IMR-90 (cell line): ENCODE results near the gene ME2.

Experiments
- BHLHE40 ChIP-seq: fragments of 150-350 bp; IDR thresholded peaks from 2 replicates; pipeline ENCODE4 v1.6.1; 2016; ENCODE audit warnings: mild to moderate bottlenecking, low read depth, low read length
- CHD1 ChIP-seq: IDR thresholded peaks from 2 replicates; pipeline ENCODE4 v1.6.1; 2012; ENCODE audit warnings: low read depth, low read length, improper control_type of control experiment
- MAZ ChIP-seq: IDR thresholded peaks from 2 replicates; pipeline ENCODE4 v1.6.1; 2012; ENCODE audit warnings: low read depth, mild to moderate bottlenecking, low read length, improper control_type of control experiment, moderate library complexity, borderline replicate concordance
- POLR2A ChIP-seq: IDR thresholded peaks from 2 replicates; pipeline ENCODE4 v1.6.1; 2012; ENCODE audit warnings: mild to moderate bottlenecking, low read depth, low read length
- RAD21 ChIP-seq: IDR thresholded peaks from 2 replicates; pipeline ENCODE4 v1.6.1; 2012; ENCODE audit warnings: low read length, improper control_type of control experiment
- RCOR1 ChIP-seq: IDR thresholded peaks from 2 replicates; pipeline ENCODE4 v1.6.1; 2012; ENCODE audit warnings: mild to moderate bottlenecking, low read length, improper control_type of control experiment; ENCODE audit not compliant: insufficient replicate concordance
- SMC3 ChIP-seq: fragments of 150-350 bp; IDR thresholded peaks from 2 replicates; pipeline ENCODE4 v1.6.1; 2016; ENCODE audit warnings: low read depth, mild to moderate bottlenecking, antibody characterized with exemption, low read length, moderate library complexity
- TF ChIP-seq, protein P1 (sequence below): conservative IDR thresholded peaks from 2 replicates; pipeline ENCODE4 v1.5.1; 2012; ENCODE audit warnings: mild to moderate bottlenecking, low read depth, low read length, improper control_type of control experiment
- TF ChIP-seq, protein P2 (sequence below): fragments of 150-350 bp; IDR thresholded peaks from 2 replicates; pipeline ENCODE4 v1.6.1; 2017; ENCODE audit warnings: mild to moderate bottlenecking, antibody characterized with exemption, low read length, low read depth
- TF ChIP-seq, protein P3 (sequence below): fragments of 150-350 bp; IDR thresholded peaks from 2 replicates; pipeline ENCODE4 v1.6.1; 2016; ENCODE audit warnings: low read depth, mild to moderate bottlenecking, low read length, moderate library complexity, borderline replicate concordance

DNA sequence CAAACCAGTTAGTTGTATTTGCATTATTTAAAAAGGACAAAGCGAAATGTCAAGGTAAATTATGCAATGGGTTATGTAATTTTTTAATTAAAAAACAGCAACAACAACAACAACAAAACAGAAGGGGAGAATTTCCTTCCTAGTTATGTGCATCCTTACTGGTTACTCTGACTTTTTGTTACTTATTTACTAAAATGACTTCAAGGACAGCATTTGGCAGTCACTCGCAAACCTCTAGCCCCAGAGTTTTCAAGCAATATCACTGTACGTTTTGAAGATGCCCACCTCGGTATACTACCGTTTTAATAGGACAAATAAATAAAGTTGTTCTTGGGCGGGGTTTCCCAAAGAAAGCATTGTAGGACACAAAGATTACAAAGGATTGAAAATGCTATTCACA is 34.4 kb upstream of the ME2 start:
- TF ChIP-seq, protein P1, sequence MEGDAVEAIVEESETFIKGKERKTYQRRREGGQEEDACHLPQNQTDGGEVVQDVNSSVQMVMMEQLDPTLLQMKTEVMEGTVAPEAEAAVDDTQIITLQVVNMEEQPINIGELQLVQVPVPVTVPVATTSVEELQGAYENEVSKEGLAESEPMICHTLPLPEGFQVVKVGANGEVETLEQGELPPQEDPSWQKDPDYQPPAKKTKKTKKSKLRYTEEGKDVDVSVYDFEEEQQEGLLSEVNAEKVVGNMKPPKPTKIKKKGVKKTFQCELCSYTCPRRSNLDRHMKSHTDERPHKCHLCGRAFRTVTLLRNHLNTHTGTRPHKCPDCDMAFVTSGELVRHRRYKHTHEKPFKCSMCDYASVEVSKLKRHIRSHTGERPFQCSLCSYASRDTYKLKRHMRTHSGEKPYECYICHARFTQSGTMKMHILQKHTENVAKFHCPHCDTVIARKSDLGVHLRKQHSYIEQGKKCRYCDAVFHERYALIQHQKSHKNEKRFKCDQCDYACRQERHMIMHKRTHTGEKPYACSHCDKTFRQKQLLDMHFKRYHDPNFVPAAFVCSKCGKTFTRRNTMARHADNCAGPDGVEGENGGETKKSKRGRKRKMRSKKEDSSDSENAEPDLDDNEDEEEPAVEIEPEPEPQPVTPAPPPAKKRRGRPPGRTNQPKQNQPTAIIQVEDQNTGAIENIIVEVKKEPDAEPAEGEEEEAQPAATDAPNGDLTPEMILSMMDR = no peak
- no peak for TF ChIP-seq POLR2A
- TF ChIP-seq RAD21 = no peak
- no peak for TF ChIP-seq SMC3
- TF ChIP-seq MAZ = no peak
- TF ChIP-seq, protein P2, sequence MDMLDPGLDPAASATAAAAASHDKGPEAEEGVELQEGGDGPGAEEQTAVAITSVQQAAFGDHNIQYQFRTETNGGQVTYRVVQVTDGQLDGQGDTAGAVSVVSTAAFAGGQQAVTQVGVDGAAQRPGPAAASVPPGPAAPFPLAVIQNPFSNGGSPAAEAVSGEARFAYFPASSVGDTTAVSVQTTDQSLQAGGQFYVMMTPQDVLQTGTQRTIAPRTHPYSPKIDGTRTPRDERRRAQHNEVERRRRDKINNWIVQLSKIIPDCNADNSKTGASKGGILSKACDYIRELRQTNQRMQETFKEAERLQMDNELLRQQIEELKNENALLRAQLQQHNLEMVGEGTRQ = no peak
- no peak for TF ChIP-seq RCOR1
- TF ChIP-seq CHD1 = no peak
- TF ChIP-seq, protein P3, sequence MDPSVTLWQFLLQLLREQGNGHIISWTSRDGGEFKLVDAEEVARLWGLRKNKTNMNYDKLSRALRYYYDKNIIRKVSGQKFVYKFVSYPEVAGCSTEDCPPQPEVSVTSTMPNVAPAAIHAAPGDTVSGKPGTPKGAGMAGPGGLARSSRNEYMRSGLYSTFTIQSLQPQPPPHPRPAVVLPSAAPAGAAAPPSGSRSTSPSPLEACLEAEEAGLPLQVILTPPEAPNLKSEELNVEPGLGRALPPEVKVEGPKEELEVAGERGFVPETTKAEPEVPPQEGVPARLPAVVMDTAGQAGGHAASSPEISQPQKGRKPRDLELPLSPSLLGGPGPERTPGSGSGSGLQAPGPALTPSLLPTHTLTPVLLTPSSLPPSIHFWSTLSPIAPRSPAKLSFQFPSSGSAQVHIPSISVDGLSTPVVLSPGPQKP = no peak
- no peak for TF ChIP-seq BHLHE40
